Mononuclear cell (primary cell): ENCODE data around the gene EYS. TPM values are rescaled to one million over a fixed set of nuclear protein-coding genes. Genes with fewer than 3 reads are reported as not detected.

Experiments
- H3K27me3 ChIP-seq: 2 replicates; pipeline ENCODE4 v1.6.0; 2011; ENCODE audit warnings: low read length, control low read depth; ENCODE audit not compliant: insufficient read depth
- H3K4me1 ChIP-seq: 2 replicates; pipeline ENCODE4 v1.5.1; 2011; ENCODE audit warnings: mild to moderate bottlenecking, low read length, control low read depth; ENCODE audit not compliant: insufficient read depth
- H3K4me3 ChIP-seq: 2 replicates; pipeline ENCODE4 v1.5.1; 2011; ENCODE audit warnings: mild to moderate bottlenecking, low read length, moderate library complexity
- H3K9me3 ChIP-seq: 2 replicates; pipeline ENCODE4 v1.5.1; 2011; ENCODE audit warnings: low read depth, mild to moderate bottlenecking, control low read depth, low read length
- total RNA-seq: library from RNA; depleted of rRNA; stranded (reverse); fragments of >200 nt; gene quantifications from one replicate; pipeline ENCODE4 v1.2.3, GENCODE V29; 2012

Gene EYS
- total RNA-seq, 1 donor: under 0.01 TPM

- no peaks in the 10 kb centered on the region for H3K4me1 ChIP-seq
- H3K27me3 ChIP-seq: no peaks in the 10 kb centered on the region
- peaks cover 40% of the 10 kb centered on the region for H3K9me3 ChIP-seq
- H3K4me3 ChIP-seq: no peak overlapping the region
These were observed 1012.7 kb downstream of the EYS start for GRCh38 chr6:64694356-64694755.

- Histone ChIP-seq H3K9me3 (peaks cover 26% of the 10 kb centered on the region), H3K4me3 (no peak overlapping the region)
These were observed 1016.0 kb downstream of the EYS start for GRCh38 chr6:64691064-64691463.

GRCh38 chr6:64685401-64685800 is 1021.6 kb downstream of the EYS start:
- H3K9me3 ChIP-seq: no peaks in the 10 kb centered on the region
- no peak overlapping the region for H3K4me3 ChIP-seq
- no peaks in the 10 kb centered on the region for H3K4me1 ChIP-seq
- no peaks in the 10 kb centered on the region for H3K27me3 ChIP-seq

More at GRCh38 chr6:64691064-64691463, 1016.0 kb downstream of the EYS start:
- H3K4me1 ChIP-seq: no peaks in the 10 kb centered on the region
- H3K27me3 ChIP-seq: no peaks in the 10 kb centered on the region

DNA sequence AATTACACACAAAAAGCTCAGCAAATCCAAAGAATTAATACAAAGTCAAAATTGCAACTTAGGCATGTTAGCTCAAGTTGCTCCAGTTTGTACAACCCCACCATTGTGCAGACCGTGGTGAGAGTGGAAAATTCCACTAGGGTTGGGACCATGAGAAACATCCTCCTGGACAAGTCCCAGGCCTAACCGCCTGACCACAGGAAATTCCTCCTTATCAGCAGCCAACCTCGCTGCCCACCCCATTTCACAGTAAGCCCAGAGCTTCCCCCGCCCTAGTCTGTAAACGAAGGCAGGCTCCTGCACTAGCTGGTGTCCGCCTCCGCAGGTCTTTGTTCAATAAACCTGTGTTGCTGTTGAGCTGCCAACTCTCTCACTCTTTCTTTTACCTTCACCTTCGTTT is 1023.3 kb downstream of the EYS start:
- H3K9me3 ChIP-seq: no peaks in the 10 kb centered on the region
- no peaks in the 10 kb centered on the region for H3K27me3 ChIP-seq
- H3K4me3 ChIP-seq: no peak overlapping the region
- no peaks in the 10 kb centered on the region for H3K4me1 ChIP-seq

GRCh38 chr6:64681416-64682160 is 1025.4 kb downstream of the EYS start:
- no peaks in the 10 kb centered on the region for H3K9me3 ChIP-seq
- H3K4me1 ChIP-seq: no peaks in the 10 kb centered on the region
- H3K27me3 ChIP-seq: no peaks in the 10 kb centered on the region

DNA sequence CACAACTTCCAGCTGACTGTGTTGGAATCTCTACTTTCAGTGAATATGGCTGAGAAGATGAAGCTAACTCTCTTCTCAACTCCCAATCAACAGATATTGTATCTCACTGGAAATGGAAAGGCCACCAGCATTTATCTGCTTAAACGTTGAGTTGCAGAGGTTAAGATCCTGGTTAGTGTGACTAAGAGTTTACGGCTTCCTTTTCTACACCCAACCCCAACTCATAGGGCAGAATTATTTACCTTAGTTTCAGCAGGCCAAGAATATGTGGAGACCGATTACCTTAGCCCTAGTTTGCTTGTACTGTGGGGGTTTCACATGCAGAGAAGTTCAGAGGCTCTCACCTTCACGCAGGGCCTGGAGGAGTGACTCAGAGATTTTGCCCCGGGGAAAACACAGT is 1026.6 kb downstream of the EYS start:
- H3K27me3 ChIP-seq: no peaks in the 10 kb centered on the region
- H3K4me3 ChIP-seq: no peak overlapping the region
- no peaks in the 10 kb centered on the region for H3K9me3 ChIP-seq
- no peaks in the 10 kb centered on the region for H3K4me1 ChIP-seq

More at GRCh38 chr6:64681416-64682160, 1025.4 kb downstream of the EYS start:
- no peak overlapping the region for H3K4me3 ChIP-seq

GRCh38 chr6:64679416-64679815 is 1027.6 kb downstream of the EYS start:
- no peaks in the 10 kb centered on the region for H3K27me3 ChIP-seq
- no peaks in the 10 kb centered on the region for H3K9me3 ChIP-seq
- H3K4me1 ChIP-seq: no peaks in the 10 kb centered on the region
- no peak overlapping the region for H3K4me3 ChIP-seq

DNA sequence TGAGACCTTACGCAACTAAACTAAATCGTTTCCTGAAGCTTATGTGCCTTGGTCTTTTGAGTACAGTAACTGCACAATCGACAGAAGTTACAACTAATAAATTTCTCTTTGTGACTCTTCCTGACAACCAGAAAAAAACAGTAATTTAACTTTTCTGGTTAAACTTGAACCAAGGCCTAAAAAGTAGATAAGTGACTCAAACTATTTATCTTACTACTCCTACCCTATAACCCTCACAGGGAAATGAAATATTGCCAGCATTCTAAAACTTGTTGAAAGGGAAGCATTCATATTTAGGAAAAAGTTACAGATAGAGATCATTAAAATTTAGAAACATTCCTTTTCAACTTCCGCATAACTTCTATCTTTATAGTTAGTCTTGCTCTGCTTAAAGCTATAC is 1034.4 kb downstream of the EYS start:
- no peaks in the 10 kb centered on the region for H3K27me3 ChIP-seq
- H3K4me3 ChIP-seq: no peak overlapping the region

GRCh38 chr6:64672131-64672530 is 1034.9 kb downstream of the EYS start:
- no peak overlapping the region for H3K4me3 ChIP-seq
- H3K4me1 ChIP-seq: no peaks in the 10 kb centered on the region
- H3K27me3 ChIP-seq: no peaks in the 10 kb centered on the region
- no peaks in the 10 kb centered on the region for H3K9me3 ChIP-seq

More for the DNA sequence above, 1034.4 kb downstream of the EYS start:
- Histone ChIP-seq H3K4me1 (no peaks in the 10 kb centered on the region), H3K9me3 (no peaks in the 10 kb centered on the region)

DNA sequence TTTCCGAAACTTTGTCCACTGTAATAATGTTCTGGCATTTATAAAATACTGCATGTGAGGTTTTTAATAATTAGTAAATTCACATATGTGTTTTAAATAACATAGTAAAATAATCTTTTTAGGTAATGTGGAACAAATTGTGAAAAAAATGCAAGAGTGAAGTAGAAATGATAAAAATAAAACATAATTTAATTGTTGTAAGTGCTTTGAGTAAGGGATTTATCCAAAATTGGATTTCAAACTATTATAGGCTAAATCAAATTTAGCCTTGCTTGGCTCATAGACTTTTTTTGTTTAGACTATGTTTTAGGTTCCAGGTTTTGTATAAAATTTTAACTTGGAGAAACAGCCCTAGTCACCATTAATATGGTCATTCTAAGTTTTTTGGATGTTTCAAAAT is 1041.9 kb downstream of the EYS start:
- no peaks in the 10 kb centered on the region for H3K9me3 ChIP-seq
- no peaks in the 10 kb centered on the region for H3K27me3 ChIP-seq
- H3K4me1 ChIP-seq: no peaks in the 10 kb centered on the region

GRCh38 chr6:64664480-64664879 is 1042.5 kb downstream of the EYS start:
- Histone ChIP-seq H3K4me1 (no peaks in the 10 kb centered on the region), H3K9me3 (no peaks in the 10 kb centered on the region), H3K27me3 (no peaks in the 10 kb centered on the region), H3K4me3 (no peak overlapping the region)

More for the DNA sequence above, 1041.9 kb downstream of the EYS start:
- H3K4me3 ChIP-seq: no peak overlapping the region

DNA sequence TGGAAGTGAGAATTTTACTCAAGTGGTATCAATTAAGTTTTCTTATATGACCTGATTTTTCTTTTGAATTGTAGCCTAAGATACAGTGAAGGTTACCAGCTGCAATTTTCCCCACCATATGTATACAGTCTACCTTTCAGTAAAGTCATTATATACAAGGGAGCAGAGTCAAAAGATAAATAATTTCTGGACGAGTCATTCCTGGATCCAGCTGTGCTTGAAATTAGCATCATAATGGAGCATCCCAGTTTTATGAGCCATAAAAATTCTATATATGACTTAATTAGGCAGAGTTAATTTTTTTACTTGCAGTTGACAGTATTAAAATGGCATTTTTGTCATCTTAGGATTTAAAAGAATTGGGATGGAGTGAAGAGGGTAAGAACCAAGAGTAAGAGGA is 1063.0 kb downstream of the EYS start:
- Histone ChIP-seq H3K27me3 (no peaks in the 10 kb centered on the region), H3K4me1 (no peaks in the 10 kb centered on the region), H3K4me3 (no peak overlapping the region), H3K9me3 (no peaks in the 10 kb centered on the region)

DNA sequence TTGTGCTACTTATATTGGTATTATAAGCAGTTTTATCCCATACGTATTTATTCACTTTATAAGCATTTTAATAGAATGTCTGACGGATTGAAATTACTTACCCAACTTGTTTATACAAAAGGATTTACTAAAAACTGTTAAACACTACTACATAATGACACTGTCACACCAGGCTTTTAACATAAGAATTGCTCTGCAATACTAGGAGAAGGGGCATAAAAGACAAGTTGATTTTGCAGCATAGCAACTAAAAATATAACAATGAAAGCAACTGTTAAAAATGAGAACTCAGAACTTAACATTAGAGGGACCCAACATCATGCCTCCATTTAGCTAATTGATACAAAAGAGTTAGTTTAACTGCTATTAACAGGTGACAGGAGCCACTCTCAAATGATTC is 1076.1 kb downstream of the EYS start:
- H3K4me3 ChIP-seq: no peak overlapping the region
- no peaks in the 10 kb centered on the region for H3K9me3 ChIP-seq
- H3K27me3 ChIP-seq: no peaks in the 10 kb centered on the region
- no peaks in the 10 kb centered on the region for H3K4me1 ChIP-seq

DNA sequence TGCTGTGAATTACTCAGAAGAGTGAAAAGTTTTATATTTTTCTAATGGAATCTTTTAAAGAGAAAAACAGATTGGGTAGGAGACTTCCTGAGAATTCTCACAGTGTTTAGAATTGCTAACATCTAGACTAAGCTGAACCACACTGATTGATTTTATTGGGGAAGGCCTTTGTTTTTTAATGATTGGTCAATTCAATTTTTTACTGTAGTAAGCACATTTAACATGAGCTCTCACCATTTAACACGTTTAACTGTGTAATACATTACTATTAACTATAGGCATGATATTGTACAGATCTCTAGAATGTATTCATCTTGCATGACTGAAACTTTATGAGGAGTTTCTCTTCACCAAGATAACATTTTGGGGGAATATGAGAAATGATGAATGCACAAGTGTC is 1084.1 kb downstream of the EYS start:
- peaks cover 6% of the 10 kb centered on the region for H3K9me3 ChIP-seq
- no peaks in the 10 kb centered on the region for H3K4me1 ChIP-seq
- H3K4me3 ChIP-seq: no peak overlapping the region
- H3K27me3 ChIP-seq: no peaks in the 10 kb centered on the region

- Histone ChIP-seq H3K4me1 (no peaks in the 10 kb centered on the region), H3K9me3 (no peaks in the 10 kb centered on the region), H3K27me3 (no peaks in the 10 kb centered on the region), H3K4me3 (no peak overlapping the region)
These were observed 1104.0 kb downstream of the EYS start for GRCh38 chr6:64602993-64603392.

GRCh38 chr6:64591676-64592036 is 1115.4 kb downstream of the EYS start:
- no peaks in the 10 kb centered on the region for H3K4me1 ChIP-seq
- peaks cover 5% of the 10 kb centered on the region for H3K9me3 ChIP-seq
- no peak overlapping the region for H3K4me3 ChIP-seq
- no peaks in the 10 kb centered on the region for H3K27me3 ChIP-seq
